ENCODE data around the gene MVK.

- TF ChIP-seq CTCF (IDR thresholded peaks at IDR 0.05) = no peak
- TF ChIP-seq POLR2A (IDR thresholded peaks at IDR 0.05) = no peak
- no peak for TF ChIP-seq POLR2AphosphoS5 (IDR thresholded peaks at IDR 0.05)
- TF ChIP-seq EP300 (IDR thresholded peaks at IDR 0.05; ENCODE audit: low read depth) = no peak
Observed at GRCh38 chr12:109637996-109638395, 64.4 kb downstream of the MVK start.
